CD4-positive, alpha-beta T cell treated with Interferon alpha-2 for 1 hour (primary cell): ENCODE measurements around the gene MAP4K3.

Source experiments
- DNase-seq, 2 donors: peaks; one replicate each; pipeline ENCODE4 v3.0.0-alpha.2; 2020 to 2022

The MAP4K3 gene

DNA sequence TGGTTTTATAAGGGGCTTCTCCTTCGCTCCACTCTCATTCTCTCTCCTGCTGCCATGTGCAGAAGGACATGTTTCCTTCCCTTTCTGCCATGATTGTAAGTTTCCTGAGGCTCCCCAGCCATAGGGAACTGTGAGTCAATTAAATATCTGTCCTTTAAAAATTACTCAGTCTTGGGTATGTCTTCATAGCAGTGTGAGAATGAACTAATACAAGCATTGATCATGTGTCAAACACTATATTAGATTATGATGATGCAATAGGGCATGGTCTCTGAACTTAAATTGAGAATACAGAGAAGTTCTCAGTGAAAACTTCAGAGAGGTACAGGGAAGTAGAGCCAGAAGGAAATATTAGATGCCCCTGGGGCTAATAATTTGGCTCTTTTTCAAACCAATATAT is 5.9 kb upstream of the MAP4K3 start:
- DNase-seq, result no peak

DNA sequence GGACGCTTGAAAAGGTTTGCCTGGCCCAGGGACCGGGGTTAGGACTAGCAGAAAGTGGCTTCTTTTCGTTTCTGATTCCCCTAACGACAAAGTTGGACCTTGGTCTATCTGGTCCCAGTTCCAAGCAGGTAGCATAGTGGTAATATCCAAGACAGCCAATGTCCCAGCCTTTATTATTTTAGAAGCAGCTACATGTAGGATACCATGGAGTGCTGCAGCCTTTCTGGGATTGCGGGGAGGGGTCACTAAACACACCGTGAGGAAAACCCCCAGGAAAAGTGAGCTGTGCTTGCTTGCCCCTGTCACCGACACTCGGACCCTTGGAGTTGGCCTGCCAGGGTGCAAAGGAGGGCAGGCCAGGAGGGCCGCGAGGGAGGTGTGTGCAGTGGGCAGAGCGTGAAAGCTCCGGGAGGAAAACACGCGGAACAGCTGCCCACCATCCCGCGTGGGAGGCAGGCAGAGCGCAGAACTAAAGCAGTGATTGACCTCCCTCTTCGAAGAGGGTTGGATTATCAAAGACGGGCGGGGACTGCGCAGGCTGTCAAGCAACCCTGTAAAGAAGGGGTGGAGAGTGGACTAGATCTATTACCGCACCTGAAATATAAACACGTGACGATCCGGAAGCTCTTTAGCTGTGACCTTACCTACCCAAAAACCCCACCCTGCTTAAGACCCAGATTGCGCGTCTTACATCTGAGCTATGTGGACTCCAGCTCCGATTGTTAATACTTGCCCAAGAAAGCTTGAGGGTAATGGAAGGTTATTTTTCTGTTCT is 624 bp upstream of the MAP4K3 start:
- peak; percentile 44 to 67 for DNase-seq

DNA sequence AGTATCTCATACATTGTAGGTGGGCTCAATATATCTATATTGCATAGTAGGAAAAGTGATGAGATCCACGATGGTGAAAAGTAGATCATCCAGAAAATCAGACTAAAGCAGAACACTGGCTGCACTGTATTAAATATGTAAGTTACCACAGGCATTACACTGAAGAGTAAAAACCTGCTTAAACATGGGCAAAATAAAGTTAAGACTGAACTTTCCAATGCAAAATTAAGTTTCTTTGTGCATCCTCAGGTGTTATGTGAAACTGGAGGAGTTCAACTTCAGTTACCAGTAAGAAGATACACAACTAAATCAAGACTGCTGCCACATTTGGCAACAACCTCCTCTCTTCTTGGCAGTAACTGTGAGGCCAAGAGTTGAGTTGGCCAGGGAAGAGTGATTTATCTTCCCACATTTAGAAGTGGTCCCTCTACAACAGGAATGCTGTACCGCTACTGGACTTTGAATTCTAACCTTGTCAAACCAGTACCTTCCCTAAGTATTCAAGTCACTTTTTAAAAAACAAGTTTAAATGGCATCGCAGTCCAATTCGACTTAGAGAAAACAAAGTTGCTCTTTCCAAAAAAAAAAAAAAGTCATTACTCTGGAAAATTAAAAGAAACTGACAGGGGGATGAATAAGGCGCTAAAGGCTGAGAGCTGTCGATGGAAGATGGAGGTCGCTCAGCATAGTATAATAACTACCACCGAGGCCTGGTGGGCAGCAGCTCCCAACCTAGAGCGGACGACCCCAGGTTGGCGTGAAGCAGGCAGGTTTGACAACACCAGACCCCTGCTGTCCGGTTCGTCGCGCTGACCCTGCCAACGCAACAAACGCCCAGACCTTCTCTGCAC is 1.1 kb downstream of the MAP4K3 start:
- DNase-seq, result no peak

DNA sequence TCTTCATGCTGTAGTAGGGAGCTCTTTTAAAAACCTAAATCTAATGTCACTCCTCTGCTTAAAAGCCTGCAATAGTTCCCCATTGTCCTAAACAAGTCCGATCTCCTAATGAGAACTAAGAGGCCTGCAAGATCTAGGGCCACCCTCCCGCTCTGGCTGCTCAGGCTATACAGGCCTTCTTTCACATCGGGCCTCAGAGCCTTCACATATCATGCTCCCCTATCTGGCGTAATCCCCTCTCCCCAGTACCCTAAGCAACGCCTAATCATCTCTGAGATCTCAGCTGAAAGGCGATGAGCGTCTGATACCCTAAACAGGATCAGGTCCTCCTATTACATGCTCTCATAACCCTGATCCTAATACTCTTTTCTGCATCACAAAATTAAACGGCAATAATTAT is 1.9 kb downstream of the MAP4K3 start:
- no peak for DNase-seq

DNA sequence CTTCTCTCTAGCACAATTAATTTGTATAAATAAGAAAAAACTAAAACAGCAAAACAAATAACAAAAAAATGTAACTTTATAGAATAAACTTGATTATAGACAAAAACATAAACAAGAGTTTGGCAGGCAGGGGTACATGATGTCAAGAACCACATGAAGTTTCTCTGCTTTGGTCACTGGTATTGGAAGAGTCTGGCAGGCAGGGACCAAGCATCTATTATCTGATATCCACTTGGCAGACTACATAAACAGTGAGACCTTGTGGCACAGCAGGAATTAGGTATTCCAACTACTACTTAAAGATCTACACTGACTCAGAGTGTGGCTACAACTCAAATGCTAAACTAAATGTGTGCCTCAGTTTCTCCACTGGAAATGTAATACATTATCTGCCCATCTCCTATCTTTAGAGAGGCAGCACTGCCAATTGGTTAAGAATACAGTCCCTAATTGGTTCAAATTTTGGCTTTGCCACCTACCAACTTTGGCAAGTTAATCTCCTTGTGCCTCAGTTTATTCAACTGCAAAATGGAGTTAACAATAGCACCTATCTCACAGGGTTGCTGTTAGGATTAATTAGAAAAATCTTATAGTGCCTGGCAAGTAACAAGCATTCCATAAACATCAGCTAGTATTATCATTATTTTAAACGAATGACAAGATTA is 2.7 kb downstream of the MAP4K3 start:
- DNase-seq, result no peak

DNA sequence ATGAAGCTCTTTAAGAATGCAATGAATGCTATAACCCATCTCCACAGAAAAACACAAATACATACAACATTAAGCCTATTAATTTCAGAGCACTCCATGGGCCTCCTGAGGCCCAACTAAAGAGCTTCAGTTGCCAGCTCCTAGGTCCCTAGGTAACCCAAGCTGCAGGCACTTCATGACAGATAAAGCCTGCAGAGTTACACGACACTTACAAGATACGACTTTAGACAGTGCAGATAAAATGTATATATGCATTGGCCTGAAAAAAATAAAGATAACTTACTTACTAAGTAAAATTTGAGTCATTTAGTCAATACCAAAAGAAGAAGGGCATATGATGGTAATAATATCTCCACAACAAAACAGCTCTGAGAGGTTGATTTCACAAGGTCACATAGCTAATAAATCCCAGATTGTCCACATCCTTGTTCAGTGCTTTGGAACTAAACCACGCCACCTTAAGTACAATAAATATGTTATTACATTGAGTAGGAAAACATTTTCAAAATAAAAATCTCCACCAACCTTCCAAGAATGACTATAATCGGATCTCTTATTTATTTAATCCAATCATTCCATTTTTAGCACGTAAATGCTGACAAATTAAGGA is 3.4 kb downstream of the MAP4K3 start:
- no peak for DNase-seq

DNA sequence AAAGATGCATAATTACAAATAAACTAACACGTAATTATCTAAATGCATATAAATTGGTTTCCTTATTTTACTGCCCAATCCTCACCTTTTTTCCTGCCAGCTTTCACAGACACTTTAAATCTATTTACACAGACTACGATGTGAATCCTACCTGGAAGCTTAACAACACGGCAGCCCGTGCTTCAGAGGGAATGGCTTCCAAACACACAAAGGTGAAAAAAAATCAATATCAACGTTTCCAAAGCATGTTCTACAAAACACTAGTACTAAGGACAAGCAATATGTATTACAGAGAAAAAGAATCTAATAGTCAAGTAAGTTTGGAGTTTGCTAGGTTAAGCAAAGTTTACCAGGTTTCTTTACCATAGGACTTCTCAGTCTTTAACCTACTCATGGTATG is 4.4 kb downstream of the MAP4K3 start:
- no peak for DNase-seq

DNA sequence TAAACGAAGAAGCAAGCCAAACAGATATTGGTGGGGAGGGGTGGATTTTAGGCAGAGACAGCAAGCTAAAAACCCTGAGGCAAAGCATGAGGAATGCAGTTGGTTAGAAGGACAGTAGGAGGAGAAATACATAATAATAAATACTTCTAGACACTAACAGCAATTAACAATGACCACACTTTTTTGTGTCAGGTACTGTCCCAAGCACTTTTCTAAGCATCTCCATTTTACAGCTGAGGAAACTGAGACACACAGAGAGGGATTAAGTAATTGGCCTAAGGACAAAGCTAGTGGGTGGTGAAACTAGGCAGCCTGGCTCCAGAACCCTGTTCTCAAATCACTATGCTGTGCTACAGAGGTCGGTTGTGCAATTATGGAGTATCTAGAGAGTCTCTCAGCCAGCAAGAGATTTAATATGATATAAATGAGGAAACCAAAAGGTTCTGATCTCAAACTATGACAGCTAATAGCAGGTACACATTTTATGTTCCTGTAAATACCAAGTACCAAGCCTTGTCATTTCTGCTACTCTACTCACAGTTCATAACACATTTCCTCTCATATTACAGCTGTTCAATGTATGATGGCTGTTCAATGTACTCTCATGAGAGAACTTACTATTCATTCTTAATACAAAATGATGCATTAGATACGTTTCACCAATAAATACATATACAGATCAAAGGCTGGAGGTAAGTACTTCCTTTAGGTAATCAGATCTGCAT is 5.3 kb downstream of the MAP4K3 start:
- no peak for DNase-seq

DNA sequence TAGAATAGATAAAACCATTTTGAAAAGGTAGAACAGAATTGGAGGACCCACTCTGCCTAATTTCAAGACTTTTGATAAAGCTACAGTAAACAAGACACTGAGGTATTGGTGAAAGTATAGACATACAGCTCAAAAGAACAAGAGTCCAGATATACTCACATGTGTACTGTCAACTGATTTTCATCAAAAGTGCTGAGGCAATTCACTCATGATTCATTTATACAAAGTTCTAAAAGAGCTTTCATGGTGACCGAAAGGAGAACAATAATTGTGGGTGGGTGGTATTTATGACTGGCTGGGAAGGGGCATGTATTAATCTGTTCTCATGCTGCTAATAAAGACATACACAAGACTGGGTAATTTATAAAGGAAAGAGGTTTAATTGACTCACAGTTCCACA is 7.3 kb downstream of the MAP4K3 start:
- DNase-seq, result no peak

DNA sequence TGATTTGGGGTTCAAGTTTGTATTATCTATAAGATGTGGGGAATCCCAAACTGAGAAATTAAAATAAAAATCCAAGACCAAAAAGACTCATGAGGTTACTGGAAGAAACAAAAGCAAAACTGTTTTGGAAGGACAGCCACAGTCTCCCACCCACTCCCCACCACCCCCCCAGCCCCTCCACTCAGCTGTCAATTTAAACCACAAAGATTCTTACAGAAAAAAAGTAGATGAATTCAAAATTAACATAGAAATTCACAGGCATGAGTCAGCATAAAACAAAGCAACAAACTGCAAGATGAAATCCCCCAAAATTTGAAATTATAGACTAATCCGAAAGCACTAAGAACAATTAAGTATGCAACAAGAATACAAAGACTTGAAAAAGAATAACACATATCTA is 12.1 kb downstream of the MAP4K3 start:
- DNase-seq, result no peak

DNA sequence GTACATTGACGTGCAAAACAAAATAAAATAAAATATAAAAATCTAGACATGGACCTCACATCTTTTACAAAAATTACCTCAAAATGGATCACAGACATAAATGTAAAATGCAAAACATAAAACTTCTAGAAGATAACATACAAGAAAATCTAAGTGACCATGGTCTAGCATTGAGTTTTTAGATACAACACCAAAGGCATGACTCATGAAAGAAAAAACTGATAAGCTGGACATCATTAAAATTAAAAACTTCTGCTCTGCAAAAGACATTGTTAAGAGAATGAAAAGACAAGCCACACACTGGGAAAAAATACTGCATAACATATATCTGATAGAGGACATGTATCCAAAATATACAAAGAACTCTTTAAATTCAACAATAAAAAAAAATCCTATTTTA is 14.4 kb downstream of the MAP4K3 start:
- no peak for DNase-seq

DNA sequence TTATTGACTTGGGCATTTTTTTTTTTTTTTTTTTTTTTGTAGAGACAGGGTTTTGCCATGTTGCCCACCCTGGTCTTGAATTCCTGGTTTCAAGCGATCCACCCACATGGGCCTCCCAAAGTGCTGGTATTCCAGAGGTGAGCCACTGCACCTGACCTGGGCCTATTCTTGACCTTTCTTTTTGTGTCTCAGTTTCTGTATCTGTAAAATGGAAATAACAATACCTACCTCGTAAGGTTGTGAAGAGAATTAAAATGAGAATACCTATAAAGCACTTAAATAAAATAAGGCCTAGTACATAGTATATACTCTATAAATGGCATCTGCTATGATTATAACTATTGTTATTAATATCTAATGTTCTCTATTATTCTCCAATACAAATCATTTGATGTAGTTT is 15.7 kb downstream of the MAP4K3 start:
- no peak for DNase-seq

DNA sequence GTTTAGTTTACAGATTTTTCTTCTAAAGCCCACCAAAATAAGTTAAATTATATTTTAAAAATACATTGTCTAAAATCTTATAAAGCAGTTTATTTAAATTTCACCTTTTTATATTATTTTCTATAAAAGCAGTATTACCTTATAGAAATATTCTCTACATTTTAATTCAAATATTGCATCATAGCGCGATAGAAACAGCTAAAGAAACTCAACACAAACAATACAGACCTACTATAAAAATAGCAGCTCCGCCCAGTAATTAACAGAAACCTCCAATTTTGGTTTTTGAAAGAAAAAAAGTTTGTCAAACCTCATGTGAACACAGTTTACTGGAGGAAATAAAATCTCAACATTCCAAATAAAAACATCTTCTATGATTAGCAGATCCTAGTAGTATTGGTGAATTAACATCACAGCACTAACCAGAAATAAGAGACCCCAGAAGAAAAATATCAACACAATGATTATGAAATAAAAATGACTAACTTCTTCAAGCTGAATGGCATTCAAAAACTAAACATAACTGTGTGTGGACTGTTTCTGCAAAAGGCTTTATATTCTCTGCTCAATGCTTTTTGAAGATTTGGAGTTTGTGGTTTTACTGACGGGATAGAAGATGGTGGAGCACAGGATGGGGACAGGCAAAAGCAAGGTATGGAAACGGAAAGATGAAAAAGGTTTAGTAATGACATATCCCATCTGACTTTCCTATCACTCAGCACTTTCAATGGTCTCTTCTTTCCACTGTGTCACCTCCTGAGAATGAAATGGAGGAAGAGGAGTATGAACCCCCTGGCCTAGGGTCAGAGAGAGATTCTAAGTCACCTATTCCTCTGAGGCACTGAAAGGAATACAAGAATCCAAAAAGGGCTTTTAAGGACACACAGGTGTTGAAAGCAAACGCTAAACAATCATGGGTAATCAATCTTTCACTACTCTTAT is 17.5 kb downstream of the MAP4K3 start:
- no peak for DNase-seq

DNA sequence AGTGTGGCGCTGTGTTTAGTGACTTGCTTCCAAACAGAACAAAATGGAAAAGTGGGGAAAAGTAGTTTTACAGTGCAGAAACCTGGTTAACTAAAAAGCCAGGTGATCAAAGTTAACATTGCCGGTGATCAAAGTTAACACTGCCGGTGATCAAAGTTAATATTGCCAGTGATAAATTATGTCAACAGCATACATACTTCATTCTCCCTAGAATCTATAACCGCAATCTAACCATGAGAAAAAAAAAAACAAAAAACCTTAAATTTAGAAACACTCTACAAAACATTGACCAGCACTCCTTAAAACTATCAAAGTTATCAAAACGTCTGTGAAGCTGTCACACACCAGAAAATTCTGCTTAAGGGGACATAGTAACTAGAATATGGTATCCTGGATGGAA is 18.6 kb downstream of the MAP4K3 start:
- DNase-seq, result no peak

DNA sequence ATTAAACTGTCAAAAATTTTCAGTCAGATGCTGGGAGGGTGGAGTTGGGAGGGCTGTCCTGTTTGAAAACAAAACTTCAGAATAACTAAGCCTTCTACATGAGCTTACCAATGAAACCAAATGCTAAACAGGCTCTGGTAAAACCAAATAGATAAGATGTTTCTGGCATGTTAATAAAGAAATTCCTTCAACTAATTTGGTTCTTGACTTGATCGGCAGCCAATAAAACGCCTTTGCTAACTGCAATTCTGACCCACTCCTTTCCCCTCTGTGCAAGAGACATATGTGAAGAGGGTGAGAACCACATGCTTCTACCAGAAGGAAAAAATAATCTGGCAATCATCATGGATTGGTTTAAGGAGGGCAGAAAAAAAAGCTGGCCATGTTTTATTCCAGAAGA is 20.9 kb downstream of the MAP4K3 start:
- DNase-seq, result no peak

DNA sequence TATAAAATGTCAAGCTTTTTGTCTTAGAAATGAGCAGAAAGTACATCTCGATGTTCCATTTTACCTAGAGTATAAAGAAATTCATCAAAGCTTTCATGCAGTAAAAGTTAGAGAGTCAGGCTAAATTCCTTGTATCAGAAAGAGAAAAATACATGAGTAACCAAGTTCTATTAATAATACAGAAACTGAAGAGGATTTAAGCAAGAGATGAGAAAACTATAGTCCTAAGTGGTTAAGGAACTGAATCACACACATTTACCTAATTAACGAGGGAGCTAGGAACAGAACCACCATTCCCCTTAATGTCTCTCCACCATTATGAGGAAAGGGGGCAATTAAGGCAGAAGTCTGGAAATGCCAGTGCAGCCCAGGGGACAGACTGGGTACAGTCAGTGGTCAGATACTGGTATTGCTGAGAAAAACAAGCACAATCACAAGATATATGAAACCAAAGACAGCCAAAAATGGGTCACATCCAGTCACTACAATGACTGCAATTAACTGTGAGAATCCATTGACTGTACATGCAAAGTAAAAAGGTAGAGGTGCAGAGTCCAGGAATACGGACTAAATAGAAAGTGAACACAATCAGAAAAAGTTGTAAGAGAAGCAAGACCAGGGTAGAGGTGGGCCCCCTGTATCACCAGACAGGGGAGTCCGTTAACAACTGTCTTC is 23.9 kb downstream of the MAP4K3 start:
- DNase-seq, result no peak

DNA sequence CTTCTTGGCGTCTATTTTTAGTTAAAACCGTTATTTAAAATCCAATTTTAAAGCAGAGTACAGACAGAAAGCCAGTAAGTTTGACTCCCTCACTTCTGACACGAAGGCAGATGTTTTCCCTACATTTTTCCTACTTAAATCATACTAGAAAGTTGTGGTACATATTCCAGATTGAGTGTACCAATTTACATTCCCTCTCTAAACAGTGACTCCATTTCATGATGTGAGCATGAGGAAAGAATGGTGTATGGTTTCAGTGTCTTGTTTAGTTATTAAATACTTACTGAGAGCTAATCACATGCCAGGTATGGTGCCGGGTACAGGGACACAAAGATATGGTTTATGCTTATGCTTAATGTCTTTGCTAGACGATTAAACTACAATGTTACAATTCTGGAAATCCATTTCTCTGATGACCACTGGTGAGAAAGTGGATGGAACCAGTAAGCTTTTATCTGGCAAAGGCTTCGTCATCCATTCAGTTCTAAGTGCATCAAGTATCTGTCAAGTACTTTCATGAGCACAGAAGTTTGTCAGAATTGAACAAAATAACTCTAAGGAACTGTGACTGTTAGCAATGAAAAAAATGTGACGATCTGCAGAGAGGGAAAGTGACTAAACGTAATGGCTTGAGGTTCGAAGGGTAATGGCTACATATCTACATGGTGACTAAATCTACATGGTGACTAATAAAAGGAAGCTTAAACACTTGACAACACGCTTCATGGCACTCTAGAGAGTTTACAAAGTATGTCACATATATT is 25.7 kb downstream of the MAP4K3 start:
- no peak for DNase-seq

DNA sequence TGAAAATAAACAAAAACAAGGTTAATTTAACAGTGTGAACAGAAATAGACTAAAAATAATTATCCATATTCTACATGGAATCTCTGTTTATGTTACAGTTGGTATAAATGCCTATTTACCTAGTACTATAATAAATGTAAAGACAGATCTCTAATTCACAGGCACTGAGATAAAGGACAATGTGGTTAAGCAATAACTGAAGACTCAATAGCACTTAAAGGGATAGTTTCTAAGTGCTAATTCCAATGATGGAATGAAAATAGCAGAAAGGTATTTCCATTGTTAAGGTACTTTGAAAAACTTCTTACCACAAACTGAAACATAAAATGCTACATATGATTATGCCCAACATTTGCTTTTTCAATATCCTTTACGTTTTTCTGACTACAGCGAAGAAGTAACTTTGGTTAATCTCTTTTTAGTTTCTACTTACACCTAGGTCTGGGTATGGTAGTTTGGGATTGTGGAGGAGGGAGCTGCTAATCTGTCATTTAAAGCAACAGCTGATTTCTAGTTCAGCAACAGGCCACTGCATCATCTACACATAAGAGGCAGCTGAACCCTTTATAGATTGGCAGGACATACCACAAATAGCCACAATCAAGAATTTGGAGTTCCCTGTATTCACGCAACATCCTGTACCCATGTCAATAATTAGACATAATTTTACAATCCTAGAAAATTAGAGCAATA is 27.2 kb downstream of the MAP4K3 start:
- DNase-seq, result no peak

DNA sequence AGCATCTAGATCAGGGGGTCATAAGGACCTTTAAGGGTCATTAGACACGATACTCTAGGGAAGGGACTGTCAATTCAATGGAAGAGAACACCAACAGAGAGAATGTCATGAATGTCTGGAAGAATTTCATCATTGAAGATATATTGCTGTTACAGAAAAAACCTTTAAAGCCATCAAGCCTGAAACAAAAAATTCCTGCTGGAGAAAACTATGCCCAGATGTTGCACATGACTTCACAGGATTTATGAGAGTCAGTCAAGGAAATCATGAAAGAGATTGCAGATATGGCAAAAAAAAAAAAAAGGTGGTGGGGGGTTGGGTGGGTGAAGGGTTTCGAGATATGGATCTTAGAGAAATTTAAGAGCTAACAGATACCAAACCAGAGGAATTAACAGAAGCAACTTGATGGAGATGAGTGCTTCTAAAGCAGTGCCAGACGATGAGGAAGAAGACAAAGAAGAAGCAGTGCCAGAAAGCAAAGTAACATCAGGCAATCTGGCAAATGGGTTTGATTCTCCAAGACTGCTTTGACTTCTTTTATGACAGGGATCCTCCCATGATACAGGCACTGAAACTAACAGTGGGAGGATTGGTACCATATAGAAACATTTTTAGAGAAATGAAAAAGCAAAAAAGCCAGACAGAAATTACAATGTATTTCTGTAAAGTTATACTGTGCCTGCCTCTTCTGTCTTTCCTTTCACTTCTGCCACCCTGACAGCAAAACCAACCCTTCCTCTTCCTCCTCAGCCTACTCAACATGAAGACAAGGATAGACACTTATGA is 28.5 kb downstream of the MAP4K3 start:
- no peak for DNase-seq
